Measurements from ENCODE around the gene DEFB131A.
"Not testable (repeated sequence)": the region's sequence is repeated elsewhere in the genome, so short reads cannot be mapped to it uniquely, and the experiment has no call there.

DEFB131A gene

DNA sequence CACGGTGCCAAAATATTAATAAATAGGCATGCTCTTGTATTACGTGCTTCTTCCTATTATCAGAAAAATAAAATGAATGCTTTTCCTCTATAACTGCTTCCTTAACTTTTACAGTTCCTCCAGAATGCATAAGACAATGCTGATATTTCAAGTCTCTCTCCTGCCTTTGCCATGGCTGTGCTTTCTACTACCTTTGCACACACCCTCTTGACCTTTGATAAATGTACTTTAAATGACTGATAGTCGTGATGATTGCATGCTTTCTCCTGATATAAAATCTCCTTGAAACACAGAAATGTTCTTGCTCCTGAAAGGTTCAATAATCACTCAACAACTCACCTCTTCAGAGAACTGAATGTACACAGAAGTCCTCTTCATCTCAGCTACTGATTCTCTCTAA is at the start of gene DEFB131A:
Gene DEFB131A, plus strand, starts transcription at position 301 of the 400 bp plus-strand sequence. CDS start 120 bp downstream, outside the sequence.
- not testable (repeated sequence) for DNase-seq (ENCODE audit: extremely low read depth, low read depth)

DNA sequence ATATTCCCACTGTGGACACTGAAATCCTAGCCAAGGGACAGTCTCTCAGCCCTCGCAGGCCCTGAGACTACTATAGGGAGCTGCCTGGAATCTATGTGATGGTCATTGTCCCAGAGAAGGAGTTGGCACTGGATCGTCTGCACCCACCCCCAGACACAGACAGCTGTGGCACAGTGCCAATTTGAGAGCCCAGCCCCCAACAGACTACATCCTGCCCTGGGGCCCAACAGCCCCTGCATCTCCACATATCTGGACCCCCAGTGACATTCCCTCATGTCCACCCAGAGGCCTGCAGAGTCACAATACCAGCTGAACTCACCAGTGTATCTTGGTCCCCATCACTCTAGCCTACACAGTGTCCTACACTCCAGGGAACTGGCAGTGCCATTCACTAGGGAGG is 38.4 kb upstream of the DEFB131A start:
- not testable (repeated sequence) for DNase-seq (ENCODE audit: extremely low read depth, low read depth)

- DNase-seq (ENCODE audit: extremely low read depth, low read depth) = not testable (repeated sequence)
Measured at GRCh38 chr4:9406491-9406890, 37.7 kb upstream of the DEFB131A start.

- no peak for TF ChIP-seq CTCF (IDR thresholded peaks at IDR 0.05; ENCODE audit: low read depth, low read length)
- DNase-seq (ENCODE audit: extremely low read depth, low read depth) = no peak
Measured at GRCh38 chr4:9409793-9410192, 34.4 kb upstream of the DEFB131A start.

DNA sequence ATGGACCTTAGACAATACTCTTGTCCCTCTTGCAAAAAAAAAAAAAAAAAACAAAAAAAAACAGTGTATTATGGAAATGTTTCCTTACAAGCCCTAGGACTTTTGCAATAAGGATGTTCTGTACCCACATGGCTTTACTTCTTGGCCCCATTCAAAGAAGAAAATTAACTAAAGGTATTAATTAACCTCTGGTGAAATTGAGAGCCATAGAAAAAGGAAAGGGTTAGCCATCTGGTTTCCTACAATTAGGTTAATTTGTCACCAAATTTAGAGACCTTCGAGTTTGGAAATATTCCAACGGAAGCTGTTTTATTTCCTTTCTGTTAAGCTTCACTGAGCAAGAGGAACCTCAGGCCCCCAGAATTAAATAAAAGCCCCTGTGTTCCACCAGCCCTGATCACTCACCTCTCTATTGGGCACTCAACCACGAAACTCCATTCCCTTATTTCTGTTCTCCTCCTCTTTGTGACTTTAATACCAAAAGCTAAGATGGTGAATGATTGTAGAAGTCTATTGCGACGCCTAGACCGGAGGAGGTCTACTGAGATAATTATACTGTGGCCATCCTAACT is 22.2 kb upstream of the DEFB131A start:
- not testable (repeated sequence) for DNase-seq (ENCODE audit: extremely low read depth, low read depth)

DNA sequence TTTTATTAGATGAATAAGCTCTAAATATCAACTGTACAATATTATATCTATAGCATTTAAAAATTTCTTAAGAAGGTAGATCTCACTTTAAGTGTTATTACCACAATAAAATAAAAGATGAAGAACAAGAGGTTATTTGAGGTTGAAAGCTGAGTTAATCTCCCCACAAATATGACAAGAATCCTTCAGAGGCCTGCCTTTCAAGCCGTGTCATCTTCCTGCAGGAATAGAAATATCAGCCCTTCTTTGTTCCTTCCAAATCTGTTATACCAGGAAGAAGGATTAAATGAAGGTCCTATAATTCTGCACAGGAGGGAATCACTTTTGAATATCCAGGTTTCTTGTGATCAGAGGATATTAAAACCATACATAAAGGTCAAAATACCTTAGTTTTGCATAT is 18.3 kb upstream of the DEFB131A start:
- DNase-seq (ENCODE audit: extremely low read depth, low read depth) = not testable (repeated sequence)

- DNase-seq (ENCODE audit: extremely low read depth, low read depth) = not testable (repeated sequence)
Measured at GRCh38 chr4:9430061-9430460, 14.2 kb upstream of the DEFB131A start.

GRCh38 chr4:9433320-9433719 is 10.9 kb upstream of the DEFB131A start:
- DNase-seq (ENCODE audit: extremely low read depth, low read depth) = not testable (repeated sequence)

GRCh38 chr4:9436728-9437127 is 7.5 kb upstream of the DEFB131A start:
- DNase-seq (ENCODE audit: extremely low read depth, low read depth) = not testable (repeated sequence)

- DNase-seq (ENCODE audit: extremely low read depth, low read depth) = not testable (repeated sequence)
Measured at GRCh38 chr4:9442355-9442754, 1.9 kb upstream of the DEFB131A start.

- not testable (repeated sequence) for DNase-seq (ENCODE audit: extremely low read depth, low read depth)
Measured at GRCh38 chr4:9444681-9445080, 467 bp downstream of the DEFB131A start.

DNA sequence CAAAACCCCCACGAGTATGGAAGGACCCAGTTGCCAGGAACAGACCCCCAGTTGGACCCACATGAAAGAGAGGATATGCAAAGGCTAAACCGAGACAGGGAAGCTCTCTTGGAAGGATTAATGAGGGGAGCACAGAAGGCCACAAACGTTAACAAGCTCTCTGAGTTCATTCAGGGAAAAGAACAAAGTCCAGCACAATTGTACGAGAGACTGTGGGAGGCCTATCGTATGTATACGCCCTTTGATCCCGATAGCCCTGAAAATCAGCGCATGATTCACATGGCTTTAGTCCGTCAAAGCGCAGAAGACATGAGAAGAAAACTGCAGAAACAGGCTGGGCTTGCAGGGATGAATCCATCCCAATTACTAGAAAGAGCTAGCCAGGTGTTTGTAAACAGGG is 8.0 kb downstream of the DEFB131A start:
- not testable (repeated sequence) for DNase-seq (ENCODE audit: extremely low read depth, low read depth)

DNA sequence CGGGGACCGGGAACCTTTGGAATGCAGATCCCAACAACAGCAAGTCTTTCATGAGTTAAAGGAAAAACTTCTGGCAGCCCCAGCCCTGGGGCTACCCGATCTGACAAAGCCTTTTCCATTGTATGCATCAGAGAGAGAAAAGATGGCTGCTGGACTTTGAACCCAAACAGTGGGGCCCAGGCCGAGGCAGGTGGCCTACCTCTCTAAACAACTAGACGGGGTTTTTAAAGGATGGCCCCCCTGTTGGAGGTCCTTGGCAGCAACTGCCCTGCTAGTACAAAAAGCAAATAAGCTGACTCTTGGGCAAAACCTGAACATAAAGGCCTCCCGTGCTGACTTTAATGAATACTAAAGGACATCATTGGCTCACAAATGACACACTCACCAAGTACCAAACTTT is 10.1 kb downstream of the DEFB131A start:
- not testable (repeated sequence) for DNase-seq (ENCODE audit: extremely low read depth, low read depth)

DNA sequence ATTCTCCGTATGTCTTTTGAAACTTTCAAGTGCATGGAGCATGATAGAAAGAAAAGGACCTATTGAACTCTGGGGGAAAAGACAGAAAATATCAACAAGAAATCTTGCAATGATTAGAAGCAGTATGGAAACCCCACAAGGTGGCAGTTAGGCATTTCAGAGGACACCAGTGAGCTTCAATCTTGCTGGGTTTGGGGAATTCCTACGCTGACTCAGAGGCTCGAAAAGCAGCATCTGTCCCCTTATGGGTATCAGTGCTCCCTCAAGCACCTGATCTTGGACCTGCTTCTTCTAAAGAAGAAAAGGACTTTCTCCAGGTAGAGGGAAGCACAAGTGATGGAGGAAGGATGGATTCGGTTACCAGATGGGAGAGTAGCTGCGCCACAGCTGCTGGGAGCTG is 10.8 kb downstream of the DEFB131A start:
- not testable (repeated sequence) for DNase-seq (ENCODE audit: extremely low read depth, low read depth)

GRCh38 chr4:9479466-9479865 is 35.3 kb downstream of the DEFB131A start:
- DNase-seq (ENCODE audit: extremely low read depth, low read depth) = not testable (repeated sequence)

- not testable (repeated sequence) for DNase-seq (ENCODE audit: extremely low read depth, low read depth)
Measured at GRCh38 chr4:9480066-9480465, 35.9 kb downstream of the DEFB131A start.

GRCh38 chr4:9482871-9483270 is 38.7 kb downstream of the DEFB131A start:
- DNase-seq (ENCODE audit: extremely low read depth, low read depth) = not testable (repeated sequence)

DNA sequence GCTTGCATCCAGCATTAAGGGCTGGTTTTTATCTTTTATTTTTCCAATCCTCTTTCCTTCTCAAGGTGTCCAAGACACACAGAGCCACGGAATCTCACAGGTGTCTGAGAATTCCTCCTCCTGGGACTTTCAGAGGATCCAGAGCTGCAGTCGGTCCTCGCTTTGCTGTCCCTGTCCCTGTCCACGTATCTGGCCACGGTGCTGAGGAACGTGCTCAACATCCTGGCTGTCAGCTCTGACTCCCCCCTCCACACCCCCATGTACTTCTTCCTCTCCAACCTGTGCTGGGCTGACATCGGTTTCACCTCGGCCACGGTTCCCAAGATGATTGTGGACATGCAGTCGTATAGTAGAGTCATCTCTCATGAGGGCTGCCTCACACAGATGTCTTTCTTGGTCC is 39.5 kb downstream of the DEFB131A start:
- DNase-seq (ENCODE audit: extremely low read depth, low read depth) = not testable (repeated sequence)

GRCh38 chr4:9486880-9487279 is 42.7 kb downstream of the DEFB131A start:
- DNase-seq (ENCODE audit: extremely low read depth, low read depth) = not testable (repeated sequence)

GRCh38 chr4:9488796-9489195 is 44.6 kb downstream of the DEFB131A start:
- not testable (repeated sequence) for DNase-seq (ENCODE audit: extremely low read depth, low read depth)

DNA sequence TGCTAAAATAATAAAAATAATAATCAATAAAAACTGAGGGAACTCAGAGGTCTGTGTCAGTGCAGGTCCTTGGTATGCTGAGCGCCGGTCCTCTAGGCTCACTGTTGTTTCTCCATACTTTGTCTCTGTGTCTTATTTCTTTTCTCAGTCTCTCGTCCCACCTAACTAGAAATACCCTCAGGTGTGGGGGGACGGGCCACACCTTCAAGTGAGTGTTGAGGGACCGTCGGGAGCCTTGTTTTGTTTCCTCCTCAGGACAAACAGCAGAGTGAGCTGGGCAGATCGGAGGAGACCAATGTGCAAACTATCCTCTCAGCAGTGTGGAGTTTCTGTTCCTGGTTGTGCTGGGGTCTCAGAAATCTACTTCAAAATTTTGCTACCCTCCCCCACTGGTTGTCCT is 46.3 kb downstream of the DEFB131A start:
- not testable (repeated sequence) for DNase-seq (ENCODE audit: extremely low read depth, low read depth)

DNA sequence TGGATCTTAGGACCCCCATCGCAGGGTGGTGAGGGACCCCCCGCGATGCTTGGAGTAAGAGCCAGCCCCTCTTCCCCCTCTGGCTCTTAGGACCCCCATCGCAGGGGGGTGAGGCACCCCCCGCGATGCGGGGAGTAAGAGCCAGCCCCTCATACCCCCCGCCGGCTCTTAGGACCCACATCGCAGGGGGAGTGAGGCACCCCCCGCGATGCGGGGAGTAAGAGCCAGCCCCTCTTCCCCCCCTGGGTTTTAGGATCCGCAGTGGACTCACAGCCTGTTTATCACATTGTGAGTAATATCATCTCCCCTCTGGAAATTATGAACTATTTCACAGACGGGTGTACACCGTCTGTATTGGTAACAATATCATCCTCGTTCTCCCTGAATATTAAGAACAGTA is 46.8 kb downstream of the DEFB131A start:
- not testable (repeated sequence) for DNase-seq (ENCODE audit: extremely low read depth, low read depth)

Data from AG09319 (cell line).